Liver (tissue), 3 donors: Measurements from ENCODE around the gene ARPP21.

ENCODE experiments used
- CTCF ChIP-seq: fragments of 150-350 bp; IDR thresholded peaks from 2 replicates; pipeline ENCODE4 v1.5.1; 2017; ENCODE audit warnings: improper control_type of control experiment, low read depth, low read length; ENCODE audit not compliant: missing input control
- GABPA ChIP-seq, 2 donors: IDR thresholded peaks in 1 of 2; conservative IDR thresholded peaks in 1 of 2; 2 replicates each; pipeline ENCODE4 v1.6.1; 2016; ENCODE audit warnings: antibody characterized with exemption in 2 of 2, mild to moderate bottlenecking in 1 of 2, moderate library complexity in 1 of 2
- MAX ChIP-seq: IDR thresholded peaks from 2 replicates; pipeline ENCODE4 v1.6.1; 2016; ENCODE audit warnings: antibody characterized with exemption
- RAD21 ChIP-seq, 2 donors: IDR thresholded peaks; 2 replicates each; pipeline ENCODE4 v1.6.1; 2016; ENCODE audit warnings: antibody characterized with exemption in 2 of 2, mild to moderate bottlenecking in 2 of 2
- RXRA ChIP-seq, 2 donors: IDR thresholded peaks; 2 replicates each; pipeline ENCODE4 v1.6.1; 2017 to 2018; ENCODE audit warnings: antibody characterized with exemption in 2 of 2, mild to moderate bottlenecking in 1 of 2
- donor health status: healthy.
- donor health status: healthy.

- TF ChIP-seq GABPA (IDR thresholded peaks at IDR 0.05 in 1 of 2, conservative IDR thresholded peaks at IDR 0.05 in 1 of 2) (no peak), RAD21 (IDR thresholded peaks at IDR 0.05) (no peak), RXRA (IDR thresholded peaks at IDR 0.05) (no peak), CTCF (no peak), MAX (no peak)
These were observed 36.3 kb downstream of the ARPP21 start for GRCh38 chr3:35675621-35676020.
